Heart left ventricle (tissue), 13 donors: ENCODE measurements around the gene PCSK2.

Experiments
- POLR2A ChIP-seq, 2 donors: fragments of 450-650 bp; IDR thresholded peaks; one replicate each; pipeline ENCODE4 v1.6.1; 2017; ENCODE audit warnings: antibody characterized with exemption in 2 of 2, mild to moderate bottlenecking in 2 of 2, moderate library complexity in 2 of 2
- TF ChIP-seq, protein P1 (sequence below), 12 donors: fragments of 200-600 bp; sonication (generic) in 4 of 12; IDR thresholded peaks; one replicate each; pipeline versions ENCODE4 v1.5.0 to v1.8.0; 2018 to 2022; ENCODE audit warnings: antibody characterized with exemption in 12 of 12, mild to moderate bottlenecking in 5 of 12
- donor health status: ischemic (EF 13 %, LVEDD 7.1; RV severe dilation, severe dysfunction).
- donor health status: DM: no; HTN: yes; CAD: no.
- donor health status: DM: no; HTN: no; CAD: no.
- donor health status: ischemic (EF 25% LVEDD 6.9; RV normal size, moderate dysfunction).
- donor health status: ischemic (EF 25% LVEDD 5.7; RV mildly dilated, moderate dysfunction).
- donor health status: ischemic (EF 35%, LVEDD 5.7; RV mildly dilated, moderate dysfunction).
- donor health status: nonischemic (EF 11% LVEDD 7.7; RV severe dilation, severe dysfunction).
- donor health status: DM: yes; HTN: yes; CAD: no.
- donor health status: PGD.
- donor health status: ischemic (EF 29% LVEDD 5.4; RV normal size, mild dysfunction).
- donor health status: nonischemic (EF 23%, LVEDD 6.1; RV moderate dilation, normal function).

DNA sequence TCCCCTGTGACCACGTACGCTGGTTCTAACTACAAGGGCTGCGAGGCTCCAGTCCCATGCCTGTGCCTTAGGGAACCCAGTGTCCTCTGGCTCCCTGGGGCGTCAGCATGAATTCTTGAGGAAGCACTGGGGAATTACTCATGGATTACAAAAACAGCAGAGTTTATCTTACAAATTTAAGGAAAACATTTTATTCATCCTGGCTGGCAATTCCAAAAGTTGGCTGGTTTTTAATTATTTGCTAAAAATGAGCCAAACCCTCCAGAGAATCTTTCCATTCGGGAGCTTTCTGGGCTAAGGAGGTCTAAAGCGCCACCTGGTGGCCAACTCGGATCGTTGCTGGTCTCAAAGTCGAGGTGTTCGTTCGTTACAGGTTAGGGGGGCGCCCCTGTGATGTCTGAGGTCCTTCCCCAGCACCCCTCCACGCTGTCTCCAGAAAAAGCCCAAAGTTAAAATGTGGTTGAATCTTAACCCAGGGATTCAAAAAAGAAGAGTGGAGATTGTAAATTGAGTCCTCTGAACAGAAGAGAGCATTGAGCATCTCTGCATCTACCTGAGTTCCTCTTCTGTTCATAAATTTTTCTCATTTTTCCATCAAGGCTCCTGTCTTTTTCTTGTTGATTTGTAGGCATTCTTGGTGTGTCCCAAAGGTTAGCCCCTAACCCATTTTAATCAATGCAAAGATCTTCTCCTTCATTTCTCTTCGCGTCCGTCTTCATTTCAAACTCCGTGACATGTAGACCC, 205.0 kb downstream of the PCSK2 start:
- TF ChIP-seq, protein P1, sequence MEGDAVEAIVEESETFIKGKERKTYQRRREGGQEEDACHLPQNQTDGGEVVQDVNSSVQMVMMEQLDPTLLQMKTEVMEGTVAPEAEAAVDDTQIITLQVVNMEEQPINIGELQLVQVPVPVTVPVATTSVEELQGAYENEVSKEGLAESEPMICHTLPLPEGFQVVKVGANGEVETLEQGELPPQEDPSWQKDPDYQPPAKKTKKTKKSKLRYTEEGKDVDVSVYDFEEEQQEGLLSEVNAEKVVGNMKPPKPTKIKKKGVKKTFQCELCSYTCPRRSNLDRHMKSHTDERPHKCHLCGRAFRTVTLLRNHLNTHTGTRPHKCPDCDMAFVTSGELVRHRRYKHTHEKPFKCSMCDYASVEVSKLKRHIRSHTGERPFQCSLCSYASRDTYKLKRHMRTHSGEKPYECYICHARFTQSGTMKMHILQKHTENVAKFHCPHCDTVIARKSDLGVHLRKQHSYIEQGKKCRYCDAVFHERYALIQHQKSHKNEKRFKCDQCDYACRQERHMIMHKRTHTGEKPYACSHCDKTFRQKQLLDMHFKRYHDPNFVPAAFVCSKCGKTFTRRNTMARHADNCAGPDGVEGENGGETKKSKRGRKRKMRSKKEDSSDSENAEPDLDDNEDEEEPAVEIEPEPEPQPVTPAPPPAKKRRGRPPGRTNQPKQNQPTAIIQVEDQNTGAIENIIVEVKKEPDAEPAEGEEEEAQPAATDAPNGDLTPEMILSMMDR (IDR thresholded peaks at IDR 0.05) = peak; percentile 62 to 93 (median 87)
- no peak for TF ChIP-seq POLR2A (IDR thresholded peaks at IDR 0.05)
